HEK293 (cell line): ENCODE data around the gene NOP10.
A peak's percentile ranks its signal among the peaks of the same experiment; 100 is the strongest.

Experiments
- CTCF ChIA-PET: fragments of 350-600 bp; formaldehyde crosslinking; extraction: SDS; loops from one replicate; lab custom pipeline; 2021; ENCODE audit warnings: antibody characterized with exemption; lab: Yijun Ruan, JAX
- POLR2A ChIA-PET: fragments of 300-600 bp; formaldehyde crosslinking; extraction: SDS; loops from one replicate; lab custom pipeline; 2020; ENCODE audit warnings: antibody characterized with exemption, inconsistent platforms; lab: Yijun Ruan, JAX
- H3K27ac ChIP-seq: fragments of 200-500 bp; sonication (Bioruptor generic); 2 replicates; pipeline ENCODE4 v1.5.1; 2014; ENCODE audit warnings: low read depth, low read length, control low read depth, inconsistent platforms; ENCODE audit errors: extremely low read depth
- H3K36me3 ChIP-seq, 2 experiments: fragments of 200-500 bp in 1 of 2; sonication (Bioruptor generic) in 1 of 2; 1 replicate in 1 of 2; 2 replicates in 1 of 2; pipeline ENCODE4 v1.5.1; 2014 to 2017; ENCODE audit warnings: inconsistent platforms in 2 of 2, low read length in 2 of 2; ENCODE audit not compliant: control insufficient read depth in 2 of 2, insufficient read depth in 1 of 2
- H3K4me1 ChIP-seq: fragments of 200-500 bp; sonication (Bioruptor generic); 2 replicates; pipeline ENCODE4 v1.5.1; 2014; ENCODE audit warnings: mild to moderate bottlenecking, low read length, inconsistent platforms; ENCODE audit not compliant: control insufficient read depth, insufficient read depth
- H3K4me3 ChIP-seq: 2 replicates; pipeline ENCODE4 v1.5.1; 2011; ENCODE audit warnings: low read depth, mild to moderate bottlenecking, control low read depth, low read length, moderate library complexity
- H3K9me3 ChIP-seq: fragments of 200-500 bp; sonication (Bioruptor generic); 2 replicates; pipeline ENCODE4 v1.5.1; 2014; ENCODE audit warnings: low read depth, low read length, inconsistent platforms; ENCODE audit not compliant: control insufficient read depth, insufficient read depth
- GLIS2 ChIP-seq: fragments of 450-650 bp; formaldehyde crosslinking; IDR thresholded peaks from 2 replicates; pipeline ENCODE4 v1.5.1; 2016; ENCODE audit warnings: missing biosample characterization, missing genetic modification characterization
- SP7 ChIP-seq: fragments of 450-650 bp; formaldehyde crosslinking; IDR thresholded peaks from 2 replicates; pipeline ENCODE4 v1.5.1; 2016; ENCODE audit warnings: missing biosample characterization, missing genetic modification characterization
- ZNF112 ChIP-seq: fragments of 450-650 bp; formaldehyde crosslinking; IDR thresholded peaks from 2 replicates; pipeline ENCODE4 v1.5.0; 2017; ENCODE audit warnings: missing biosample characterization, missing genetic modification characterization
- ZNF157 ChIP-seq: fragments of 450-650 bp; formaldehyde crosslinking; IDR thresholded peaks from 2 replicates; pipeline ENCODE4 v1.5.1; 2016; ENCODE audit warnings: missing biosample characterization, missing genetic modification characterization
- ZNF211 ChIP-seq: fragments of 450-650 bp; formaldehyde crosslinking; IDR thresholded peaks from 2 replicates; pipeline ENCODE4 v1.5.1; 2016; ENCODE audit warnings: low read depth, missing biosample characterization, missing genetic modification characterization
- ZNF391 ChIP-seq: fragments of 450-650 bp; formaldehyde crosslinking; IDR thresholded peaks from 2 replicates; pipeline ENCODE4 v1.5.1; 2016; ENCODE audit warnings: low read depth, missing biosample characterization, missing genetic modification characterization, borderline replicate concordance
- ZNF501 ChIP-seq: fragments of 450-650 bp; formaldehyde crosslinking; IDR thresholded peaks from 2 replicates; pipeline ENCODE4 v1.5.1; 2016; ENCODE audit warnings: missing biosample characterization, missing genetic modification characterization
- ZNF510 ChIP-seq: fragments of 450-650 bp; formaldehyde crosslinking; IDR thresholded peaks from 2 replicates; pipeline ENCODE4 v1.5.1; 2018; ENCODE audit warnings: mild to moderate bottlenecking, missing genetic modification characterization, missing biosample characterization; ENCODE audit not compliant: insufficient replicate concordance
- ZNF548 ChIP-seq: fragments of 450-650 bp; formaldehyde crosslinking; IDR thresholded peaks from 2 replicates; pipeline ENCODE4 v1.5.1; 2016; ENCODE audit warnings: missing biosample characterization, missing genetic modification characterization
- ZNF549 ChIP-seq: fragments of 450-650 bp; IDR thresholded peaks from 2 replicates; pipeline ENCODE4 v1.5.1; 2018; ENCODE audit warnings: missing biosample characterization, missing genetic modification characterization, mild to moderate bottlenecking, inconsistent platforms, moderate library complexity
- ZNF596 ChIP-seq: fragments of 450-650 bp; IDR thresholded peaks from 2 replicates; pipeline ENCODE4 v1.5.0; 2018; ENCODE audit warnings: missing biosample characterization, mild to moderate bottlenecking, missing genetic modification characterization, moderate library complexity
- ZNF658 ChIP-seq: fragments of 450-650 bp; formaldehyde crosslinking; IDR thresholded peaks from 2 replicates; pipeline ENCODE4; 2016; ENCODE audit warnings: missing biosample characterization, missing genetic modification characterization
- ZNF707 ChIP-seq: fragments of 450-650 bp; formaldehyde crosslinking; IDR thresholded peaks from 2 replicates; pipeline ENCODE4 v1.5.1; 2016; ENCODE audit warnings: missing biosample characterization, missing genetic modification characterization
- ZNF747 ChIP-seq: fragments of 450-650 bp; formaldehyde crosslinking; IDR thresholded peaks from 2 replicates; pipeline ENCODE4 v1.5.1; 2016; ENCODE audit warnings: missing biosample characterization, missing genetic modification characterization
- ZNF776 ChIP-seq: fragments of 450-650 bp; formaldehyde crosslinking; IDR thresholded peaks from 2 replicates; pipeline ENCODE4 v1.5.0; 2017; ENCODE audit warnings: missing biosample characterization, missing genetic modification characterization, borderline replicate concordance
- ZNF777 ChIP-seq: fragments of 450-650 bp; formaldehyde crosslinking; IDR thresholded peaks from 2 replicates; pipeline ENCODE4 v1.5.1; 2017; ENCODE audit warnings: missing biosample characterization, missing genetic modification characterization, borderline replicate concordance
- ZNF830 ChIP-seq: fragments of 450-650 bp; IDR thresholded peaks from 2 replicates; pipeline ENCODE4 v1.5.0; 2018; ENCODE audit warnings: missing biosample characterization, missing genetic modification characterization, low read depth, mild to moderate bottlenecking, moderate library complexity
- TF ChIP-seq, protein P1 (sequence below): fragments of 450-650 bp; formaldehyde crosslinking; conservative IDR thresholded peaks from 2 replicates; pipeline ENCODE4 v1.5.1; 2016; ENCODE audit warnings: low read depth, missing biosample characterization, missing genetic modification characterization
- TF ChIP-seq, protein P2 (sequence below): fragments of 450-650 bp; formaldehyde crosslinking; IDR thresholded peaks from 2 replicates; pipeline ENCODE4 v1.5.1; 2016; ENCODE audit warnings: missing biosample characterization, missing genetic modification characterization

NOP10 gene

DNA sequence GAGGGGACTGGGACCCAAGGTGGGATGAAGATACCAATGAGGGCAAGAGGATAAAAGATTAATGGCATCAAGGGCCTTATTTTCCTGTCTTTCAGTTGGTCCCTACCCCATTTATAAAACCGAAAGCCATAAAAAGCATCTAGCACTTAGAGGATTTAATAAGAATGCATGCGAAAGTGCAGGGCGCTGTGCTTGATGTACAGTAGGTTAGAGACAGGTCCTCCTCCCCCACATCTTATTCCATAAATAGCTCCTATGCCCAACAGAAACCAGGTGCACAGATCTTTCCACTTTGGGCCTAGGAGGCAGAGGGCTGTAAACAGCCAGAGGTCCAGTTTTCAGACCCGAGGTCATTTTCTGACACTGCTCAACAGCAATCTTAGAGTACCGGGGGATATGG is 22.9 kb upstream of the NOP10 start:
- Histone ChIP-seq H3K27ac (0 out of 2 replicates have a peak overlapping the region, but pooled peaks have one; percentile 5), H3K9me3 (no peaks in the 10 kb centered on the region), H3K4me3 (peak overlapping the region; percentile 56)
- TF ChIP-seq ZNF707 (tag by site-specific recombination), result no peak
- TF ChIP-seq ZNF747 (tag by site-specific recombination), result no peak
- TF ChIP-seq SP7 (tag by site-specific recombination), result no peak
- TF ChIP-seq ZNF777 (tag by site-specific recombination), result no peak
- no peak for TF ChIP-seq ZNF548 (tag by site-specific recombination)
- TF ChIP-seq, all 188 proteins: peak for 0
- Histone ChIP-seq H3K36me3 (peaks cover 0 to 26% of the 10 kb centered on the region in 2 experiments; a peak in 1 of 3 replicates), H3K4me1 (no peaks in the 10 kb centered on the region; the same call in 1 of the 2 replicates)
- POLR2A ChIA-PET, result interaction anchor here (0.9 to 1.2 kb wide), 3 partner anchors 8 to 264 kb away, joined by 4 to 5 read pairs (median 5); partner anchors contain the start of genes EMC7, NOP10, NUTM1 and PGBD4
- CTCF ChIA-PET, result interaction anchor here (1.0 to 1.8 kb wide), 3 partner anchors 22 to 48 kb away, joined by 3 to 8 read pairs (median 4); partner anchors contain the start of genes NOP10 and NUTM1

DNA sequence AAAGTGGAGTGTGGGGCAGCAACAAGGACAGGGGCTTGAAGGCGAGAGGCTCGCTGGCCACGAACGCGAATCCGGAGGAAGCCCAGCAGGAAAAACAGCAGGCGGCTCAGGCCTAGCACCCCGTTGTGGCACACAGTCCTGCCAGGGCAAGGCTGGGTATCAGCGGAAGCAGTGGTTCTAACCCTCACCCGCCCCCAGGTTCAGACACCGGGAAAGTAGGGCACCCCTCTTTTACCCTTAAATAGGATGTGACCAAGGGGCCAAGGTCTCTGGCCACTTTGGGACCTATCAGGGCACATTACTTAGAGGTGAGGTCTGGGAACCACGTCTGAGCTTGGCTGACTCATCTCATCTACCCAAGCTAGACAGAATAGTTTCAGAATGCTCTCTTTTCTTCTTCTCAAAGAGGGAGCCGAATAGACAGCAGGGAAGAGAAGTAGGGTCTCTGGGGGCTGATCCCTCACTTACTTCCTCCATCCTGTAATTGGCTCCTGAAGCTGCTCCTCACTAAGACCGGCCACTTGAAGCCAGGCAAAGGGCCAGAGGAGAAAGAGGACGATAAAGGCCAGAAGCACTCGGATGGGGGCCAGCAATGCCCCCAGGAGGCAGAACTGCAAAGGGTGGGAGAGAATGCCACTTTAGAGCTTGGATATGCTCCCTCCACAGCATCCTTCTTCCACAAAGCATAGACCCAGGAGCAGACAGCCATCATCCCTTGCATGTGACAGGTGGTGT is 22.3 kb upstream of the NOP10 start:
- peaks cover 0 to 30% of the 10 kb centered on the region in 2 experiments; a peak in 1 of 3 replicates for H3K36me3 ChIP-seq
- H3K4me3 ChIP-seq, result no peak overlapping the region
- ChIA-PET CTCF (interaction anchor here (1.2 kb wide), 1 partner anchor 22 kb away, joined by 4 read pairs; the partner anchor contains the start of genes NOP10 and NUTM1), POLR2A (no interaction called here)
- TF ChIP-seq ZNF510, result no peak
- no peak for TF ChIP-seq ZNF391 (tag by site-specific recombination)
- TF ChIP-seq ZNF157, result no peak
- no peak for TF ChIP-seq ZNF776 (tag by site-specific recombination)
- TF ChIP-seq ZNF501, result no peak
- TF ChIP-seq, protein P1, sequence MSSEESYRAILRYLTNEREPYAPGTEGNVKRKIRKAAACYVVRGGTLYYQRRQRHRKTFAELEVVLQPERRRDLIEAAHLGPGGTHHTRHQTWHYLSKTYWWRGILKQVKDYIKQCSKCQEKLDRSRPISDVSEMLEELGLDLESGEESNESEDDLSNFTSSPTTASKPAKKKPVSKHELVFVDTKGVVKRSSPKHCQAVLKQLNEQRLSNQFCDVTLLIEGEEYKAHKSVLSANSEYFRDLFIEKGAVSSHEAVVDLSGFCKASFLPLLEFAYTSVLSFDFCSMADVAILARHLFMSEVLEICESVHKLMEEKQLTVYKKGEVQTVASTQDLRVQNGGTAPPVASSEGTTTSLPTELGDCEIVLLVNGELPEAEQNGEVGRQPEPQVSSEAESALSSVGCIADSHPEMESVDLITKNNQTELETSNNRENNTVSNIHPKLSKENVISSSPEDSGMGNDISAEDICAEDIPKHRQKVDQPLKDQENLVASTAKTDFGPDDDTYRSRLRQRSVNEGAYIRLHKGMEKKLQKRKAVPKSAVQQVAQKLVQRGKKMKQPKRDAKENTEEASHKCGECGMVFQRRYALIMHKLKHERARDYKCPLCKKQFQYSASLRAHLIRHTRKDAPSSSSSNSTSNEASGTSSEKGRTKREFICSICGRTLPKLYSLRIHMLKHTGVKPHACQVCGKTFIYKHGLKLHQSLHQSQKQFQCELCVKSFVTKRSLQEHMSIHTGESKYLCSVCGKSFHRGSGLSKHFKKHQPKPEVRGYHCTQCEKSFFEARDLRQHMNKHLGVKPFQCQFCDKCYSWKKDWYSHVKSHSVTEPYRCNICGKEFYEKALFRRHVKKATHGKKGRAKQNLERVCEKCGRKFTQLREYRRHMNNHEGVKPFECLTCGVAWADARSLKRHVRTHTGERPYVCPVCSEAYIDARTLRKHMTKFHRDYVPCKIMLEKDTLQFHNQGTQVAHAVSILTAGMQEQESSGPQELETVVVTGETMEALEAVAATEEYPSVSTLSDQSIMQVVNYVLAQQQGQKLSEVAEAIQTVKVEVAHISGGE, result no peak
- no peak for TF ChIP-seq ZNF596 (tag by site-specific recombination)
- no peak for TF ChIP-seq ZNF211 (tag by site-specific recombination)
- no peak for TF ChIP-seq ZNF830 (tag by site-specific recombination)
- no peak for TF ChIP-seq ZNF658 (tag by site-specific recombination)
- no peak for TF ChIP-seq ZNF112 (tag by site-specific recombination)
- no peak for TF ChIP-seq GLIS2 (tag by site-specific recombination)
- TF ChIP-seq ZNF549, result no peak
- TF ChIP-seq, protein P2, sequence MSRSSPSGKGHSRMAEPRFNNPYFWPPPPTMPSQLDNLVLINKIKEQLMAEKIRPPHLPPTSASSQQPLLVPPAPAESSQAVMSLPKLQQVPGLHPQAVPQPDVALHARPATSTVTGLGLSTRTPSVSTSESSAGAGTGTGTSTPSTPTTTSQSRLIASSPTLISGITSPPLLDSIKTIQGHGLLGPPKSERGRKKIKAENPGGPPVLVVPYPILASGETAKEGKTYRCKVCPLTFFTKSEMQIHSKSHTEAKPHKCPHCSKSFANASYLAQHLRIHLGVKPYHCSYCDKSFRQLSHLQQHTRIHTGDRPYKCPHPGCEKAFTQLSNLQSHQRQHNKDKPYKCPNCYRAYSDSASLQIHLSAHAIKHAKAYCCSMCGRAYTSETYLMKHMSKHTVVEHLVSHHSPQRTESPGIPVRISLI (tag by site-specific recombination), result no peak
- no peaks in the 10 kb centered on the region for H3K9me3 ChIP-seq
- no peaks in the 10 kb centered on the region; the same call in 1 of the 2 replicates for H3K4me1 ChIP-seq
- H3K27ac ChIP-seq, result no peak overlapping the region
